ENCODE data around the gene IGSF21. TPM values are rescaled to one million over a fixed set of nuclear protein-coding genes. Genes with fewer than 3 reads are reported as not detected.

IGSF21 gene
- total and polyA plus RNA-seq, 2 donors (not counting 1 experiment from before 2014, with no cell fraction given): not detected

DNA sequence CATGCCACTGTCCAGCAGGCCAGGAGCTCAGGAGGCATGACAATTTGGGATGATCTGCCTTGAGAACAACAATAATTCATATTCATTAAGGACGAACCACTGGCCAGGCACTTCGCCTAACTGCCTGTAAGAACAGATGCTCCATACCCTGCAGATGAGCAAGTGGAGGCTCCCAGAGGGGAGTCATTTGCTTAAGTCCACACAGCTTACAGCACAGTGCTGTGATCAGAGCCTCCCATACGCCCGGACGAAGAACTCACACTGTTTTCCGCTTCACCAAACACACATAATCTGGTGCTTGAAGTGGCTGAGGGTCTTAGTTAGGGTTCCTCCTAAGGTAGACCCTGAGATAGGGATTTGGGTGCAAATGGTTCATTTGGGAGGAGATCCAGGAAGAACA is 279.7 kb downstream of the IGSF21 start:
- CTCF ChIA-PET: no interaction called here
- Histone ChIP-seq H3K36me3 (replicated peaks in 1 of 2; ENCODE audit: control extremely low read depth in 1 of 2, control insufficient read depth in 1 of 2, extremely low read depth in 1 of 2, insufficient read depth in 2 of 2, low read length in 1 of 2) (no peaks in the 10 kb centered on the region), H2AFZ (ENCODE audit: insufficient read depth, low read depth, low read length, poor library complexity, severe bottlenecking) (no peak overlapping the region), H3K9me3 (ENCODE audit: control extremely low read depth in 1 of 3, control insufficient read depth in 2 of 3, insufficient read depth in 1 of 3, low read length in 2 of 3) (no peaks in the 10 kb centered on the region), H3K4me1 (ENCODE audit: control insufficient read depth in 2 of 2, insufficient read depth in 2 of 2, low read length in 2 of 2) (no peaks in the 10 kb centered on the region), H3K4me3 (ENCODE audit: control extremely low read depth in 1 of 5, extremely low read depth in 1 of 5, insufficient read depth in 1 of 5, low read depth in 2 of 5, low read length in 4 of 5) (no peak overlapping the region), H3K4me2 (replicated peaks; ENCODE audit: low read depth, low read length, poor library complexity, severe bottlenecking) (no peak overlapping the region), H3K27me3 (replicated peaks in 1 of 4; ENCODE audit: control extremely low read depth in 1 of 4, control insufficient read depth in 3 of 4, insufficient read depth in 4 of 4, low read length in 3 of 4) (no peaks in the 10 kb centered on the region), H3K79me2 (ENCODE audit: control insufficient read depth, insufficient read depth, low read length) (no peaks in the 10 kb centered on the region), H3K9ac (ENCODE audit: low read length) (no peak overlapping the region), H4K20me1 (ENCODE audit: control insufficient read depth, insufficient read depth, low read length, poor library complexity, severe bottlenecking) (no peaks in the 10 kb centered on the region), H3K27ac (ENCODE audit: low read length in 2 of 2) (no peak overlapping the region)
- POLR2A ChIA-PET: no interaction called here
- no peak for ATAC-seq (ENCODE audit: low read depth)
- TF ChIP-seq EZH2 (IDR thresholded peaks at IDR 0.05; ENCODE audit: borderline replicate concordance, insufficient read depth, low read depth, low read length, poor library complexity, severe bottlenecking): no peak
- TF ChIP-seq, protein P1, sequence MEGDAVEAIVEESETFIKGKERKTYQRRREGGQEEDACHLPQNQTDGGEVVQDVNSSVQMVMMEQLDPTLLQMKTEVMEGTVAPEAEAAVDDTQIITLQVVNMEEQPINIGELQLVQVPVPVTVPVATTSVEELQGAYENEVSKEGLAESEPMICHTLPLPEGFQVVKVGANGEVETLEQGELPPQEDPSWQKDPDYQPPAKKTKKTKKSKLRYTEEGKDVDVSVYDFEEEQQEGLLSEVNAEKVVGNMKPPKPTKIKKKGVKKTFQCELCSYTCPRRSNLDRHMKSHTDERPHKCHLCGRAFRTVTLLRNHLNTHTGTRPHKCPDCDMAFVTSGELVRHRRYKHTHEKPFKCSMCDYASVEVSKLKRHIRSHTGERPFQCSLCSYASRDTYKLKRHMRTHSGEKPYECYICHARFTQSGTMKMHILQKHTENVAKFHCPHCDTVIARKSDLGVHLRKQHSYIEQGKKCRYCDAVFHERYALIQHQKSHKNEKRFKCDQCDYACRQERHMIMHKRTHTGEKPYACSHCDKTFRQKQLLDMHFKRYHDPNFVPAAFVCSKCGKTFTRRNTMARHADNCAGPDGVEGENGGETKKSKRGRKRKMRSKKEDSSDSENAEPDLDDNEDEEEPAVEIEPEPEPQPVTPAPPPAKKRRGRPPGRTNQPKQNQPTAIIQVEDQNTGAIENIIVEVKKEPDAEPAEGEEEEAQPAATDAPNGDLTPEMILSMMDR (IDR thresholded peaks at IDR 0.05): no peak
- Mint-ChIP-seq H3K4me3 (no peak overlapping the region), H3K27me3 (peaks cover 26% of the 10 kb centered on the region), H3K9me3 (ENCODE audit: insufficient read depth) (no peaks in the 10 kb centered on the region), H3K4me1 (no peaks in the 10 kb centered on the region), H3K27ac (no peak overlapping the region)
- 90% methylated on average over 2 of the region's 6 CpGs for WGBS (ENCODE audit: insufficient coverage)
- DNase-seq: no peak
- intact Hi-C loops (cut with micrococcal nuclease): no loop called here

DNA sequence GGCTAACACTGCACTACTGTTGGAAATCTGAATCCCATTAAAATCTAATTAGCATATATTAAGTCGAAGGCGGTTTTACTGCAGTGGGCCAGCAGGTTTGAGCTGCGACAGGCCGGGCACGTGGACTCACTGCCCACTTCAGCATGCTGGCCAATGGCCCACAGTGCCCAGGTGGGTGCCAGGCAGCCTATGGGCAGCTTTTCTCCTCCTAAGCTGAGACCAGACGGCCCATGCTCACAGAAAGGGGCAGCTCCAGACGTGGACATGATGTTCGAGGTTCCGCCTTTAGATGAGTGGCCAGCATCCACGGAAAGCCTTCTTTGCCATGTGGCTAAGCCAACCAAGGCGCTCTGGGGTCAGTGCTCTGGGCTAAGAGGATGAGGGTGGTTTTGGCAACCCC is 283.4 kb downstream of the IGSF21 start:
- no peaks in the 10 kb centered on the region for H3K36me3 ChIP-seq (replicated peaks in 1 of 2; ENCODE audit: control extremely low read depth in 1 of 2, control insufficient read depth in 1 of 2, extremely low read depth in 1 of 2, insufficient read depth in 2 of 2, low read length in 1 of 2)
- H2AFZ ChIP-seq (ENCODE audit: insufficient read depth, low read depth, low read length, poor library complexity, severe bottlenecking): no peak overlapping the region
- no peaks in the 10 kb centered on the region for H4K20me1 ChIP-seq (ENCODE audit: control insufficient read depth, insufficient read depth, low read length, poor library complexity, severe bottlenecking)
- no peak overlapping the region for H3K4me3 ChIP-seq (ENCODE audit: control extremely low read depth in 1 of 5, extremely low read depth in 1 of 5, insufficient read depth in 1 of 5, low read depth in 2 of 5, low read length in 4 of 5)
- H3K27ac Mint-ChIP-seq: no peak overlapping the region
- WGBS (ENCODE audit: insufficient coverage): 88% methylated on average over 11 of the region's 11 CpGs
- no peak overlapping the region for H3K9ac ChIP-seq (ENCODE audit: low read length)
- H3K9me3 ChIP-seq (ENCODE audit: control extremely low read depth in 1 of 3, control insufficient read depth in 2 of 3, insufficient read depth in 1 of 3, low read length in 2 of 3): peaks cover 0 to 4% (median 0%) of the 10 kb centered on the region in 3 donors
- no peak overlapping the region for H3K27ac ChIP-seq (ENCODE audit: low read length in 2 of 2)
- ATAC-seq (ENCODE audit: low read depth) (no peak), DNase-seq (no peak)
- no peaks in the 10 kb centered on the region for H3K79me2 ChIP-seq (ENCODE audit: control insufficient read depth, insufficient read depth, low read length)
- ChIA-PET POLR2A (no interaction called here), CTCF (interaction anchor here (0.9 kb wide), 1 partner anchor 28 kb away, joined by 5 read pairs; no protein-coding TSS in a partner anchor)
- peaks cover 0 to 4% (median 0%) of the 10 kb centered on the region in 4 experiments for H3K27me3 ChIP-seq (replicated peaks in 1 of 4; ENCODE audit: control extremely low read depth in 1 of 4, control insufficient read depth in 3 of 4, insufficient read depth in 4 of 4, low read length in 3 of 4)
- H3K4me1 Mint-ChIP-seq: no peaks in the 10 kb centered on the region
- no peak overlapping the region for H3K4me3 Mint-ChIP-seq
- intact Hi-C loops (cut with micrococcal nuclease): no loop called here
- no peaks in the 10 kb centered on the region for H3K9me3 Mint-ChIP-seq (ENCODE audit: insufficient read depth)
- H3K4me1 ChIP-seq (ENCODE audit: control insufficient read depth in 2 of 2, insufficient read depth in 2 of 2, low read length in 2 of 2): no peaks in the 10 kb centered on the region
- H3K4me2 ChIP-seq (replicated peaks; ENCODE audit: low read depth, low read length, poor library complexity, severe bottlenecking): no peak overlapping the region
- H3K27me3 Mint-ChIP-seq: peaks cover 9% of the 10 kb centered on the region
- TF ChIP-seq EZH2 (IDR thresholded peaks at IDR 0.05; ENCODE audit: borderline replicate concordance, insufficient read depth, low read depth, low read length, poor library complexity, severe bottlenecking): no peak
